ENCODE measurements around the gene TBC1D22A. TPM values are rescaled to one million over a fixed set of nuclear protein-coding genes. Genes with fewer than 3 reads are reported as not detected.

TBC1D22A gene
- total and polyA plus RNA-seq, 8 donors, result 13.3 to 53.1 (median 21.5) TPM

DNA sequence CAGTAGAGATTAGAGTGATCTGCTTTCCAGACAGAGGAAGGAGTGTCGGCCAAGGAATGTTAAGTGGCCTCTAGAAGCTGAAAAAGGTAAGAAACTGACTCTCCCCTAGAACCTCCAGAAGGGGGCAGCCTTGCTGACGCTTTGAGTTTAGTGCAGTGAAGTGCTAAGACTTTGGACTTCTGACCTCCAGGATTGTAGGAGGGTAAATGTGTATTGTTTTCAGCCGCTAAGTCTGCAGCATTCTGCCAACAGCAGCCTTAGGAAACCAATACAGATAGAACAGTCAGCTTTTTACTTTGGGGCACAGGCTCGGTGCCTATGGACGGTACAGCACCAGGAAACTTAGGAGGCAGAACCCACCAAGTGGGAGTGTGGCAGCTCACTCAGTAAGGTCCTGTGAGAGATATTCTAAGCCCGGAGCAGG is 3.6 kb upstream of the TBC1D22A start:
- Histone ChIP-seq H3K27me3 (no peaks in the 10 kb centered on the region), H3K4me3 (no peak overlapping the region), H3K4me1 (peaks cover 31 to 59% (median 47%) of the 10 kb centered on the region in 4 donors), H3K9me3 (peaks cover 0 to 11% (median 1%) of the 10 kb centered on the region in 4 donors), H3K36me3 (no peaks in the 10 kb centered on the region), H3K27ac (peak overlapping the region; percentile 28 to 59 (median 41))
- DNase-seq, result peak; percentile 76 to 92
- intact Hi-C loops (cut with DNase I; ENCODE audit: low total_unique reads), result no loop called here
- 18 to 31% (median 27%) methylated on average over 6 of the region's 6 CpGs for WGBS, 5 donors
- TF ChIP-seq, protein P1, sequence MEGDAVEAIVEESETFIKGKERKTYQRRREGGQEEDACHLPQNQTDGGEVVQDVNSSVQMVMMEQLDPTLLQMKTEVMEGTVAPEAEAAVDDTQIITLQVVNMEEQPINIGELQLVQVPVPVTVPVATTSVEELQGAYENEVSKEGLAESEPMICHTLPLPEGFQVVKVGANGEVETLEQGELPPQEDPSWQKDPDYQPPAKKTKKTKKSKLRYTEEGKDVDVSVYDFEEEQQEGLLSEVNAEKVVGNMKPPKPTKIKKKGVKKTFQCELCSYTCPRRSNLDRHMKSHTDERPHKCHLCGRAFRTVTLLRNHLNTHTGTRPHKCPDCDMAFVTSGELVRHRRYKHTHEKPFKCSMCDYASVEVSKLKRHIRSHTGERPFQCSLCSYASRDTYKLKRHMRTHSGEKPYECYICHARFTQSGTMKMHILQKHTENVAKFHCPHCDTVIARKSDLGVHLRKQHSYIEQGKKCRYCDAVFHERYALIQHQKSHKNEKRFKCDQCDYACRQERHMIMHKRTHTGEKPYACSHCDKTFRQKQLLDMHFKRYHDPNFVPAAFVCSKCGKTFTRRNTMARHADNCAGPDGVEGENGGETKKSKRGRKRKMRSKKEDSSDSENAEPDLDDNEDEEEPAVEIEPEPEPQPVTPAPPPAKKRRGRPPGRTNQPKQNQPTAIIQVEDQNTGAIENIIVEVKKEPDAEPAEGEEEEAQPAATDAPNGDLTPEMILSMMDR (IDR thresholded peaks at IDR 0.05), result peak in 5 of 7 experiments; percentile 47 to 75 (median 63)
- TF ChIP-seq POLR2AphosphoS5 (IDR thresholded peaks at IDR 0.05) (peak in 1 of 3 donors; percentile 66), POLR2A (IDR thresholded peaks at IDR 0.05) (no peak)

DNA sequence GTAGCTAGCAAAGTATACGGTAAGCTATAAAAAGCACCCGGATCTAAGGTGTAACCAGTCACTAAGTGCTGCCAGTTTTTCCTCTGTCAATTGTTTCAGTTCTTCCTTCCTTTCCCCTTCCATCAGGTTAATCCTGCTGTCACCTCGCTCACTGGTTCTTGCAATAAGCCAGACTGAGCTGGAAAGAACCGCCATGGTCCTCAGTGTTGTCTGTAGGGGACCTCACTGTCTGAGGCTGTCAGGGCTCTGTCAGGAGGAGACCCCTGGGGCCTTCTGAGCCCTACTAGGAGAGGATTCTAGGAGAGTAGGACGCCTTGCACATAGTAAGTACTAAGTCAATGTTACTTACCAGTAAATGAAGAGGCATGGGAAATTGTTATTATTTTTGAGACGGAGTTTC is 1.4 kb upstream of the TBC1D22A start:
- WGBS, 5 donors, result 55 to 79% (median 65%) methylated on average over 6 of the region's 6 CpGs
- no peak for TF ChIP-seq POLR2AphosphoS5 (IDR thresholded peaks at IDR 0.05)
- no peak for TF ChIP-seq POLR2A (IDR thresholded peaks at IDR 0.05)
- TF ChIP-seq, protein P1 (IDR thresholded peaks at IDR 0.05), result no peak
- no peak for TF ChIP-seq EP300 (IDR thresholded peaks at IDR 0.05)
- Histone ChIP-seq H3K36me3 (no peaks in the 10 kb centered on the region), H3K27ac (peak overlapping the region in 2 of 5 donors; percentile 98), H3K4me3 (no peak overlapping the region), H3K27me3 (no peaks in the 10 kb centered on the region), H3K9me3 (peaks cover 0 to 7% (median 1%) of the 10 kb centered on the region in 4 donors), H3K4me1 (peaks cover 30 to 63% (median 55%) of the 10 kb centered on the region in 4 donors)
- intact Hi-C loops (cut with DNase I; ENCODE audit: low total_unique reads), result no loop called here
- no peak for DNase-seq

DNA sequence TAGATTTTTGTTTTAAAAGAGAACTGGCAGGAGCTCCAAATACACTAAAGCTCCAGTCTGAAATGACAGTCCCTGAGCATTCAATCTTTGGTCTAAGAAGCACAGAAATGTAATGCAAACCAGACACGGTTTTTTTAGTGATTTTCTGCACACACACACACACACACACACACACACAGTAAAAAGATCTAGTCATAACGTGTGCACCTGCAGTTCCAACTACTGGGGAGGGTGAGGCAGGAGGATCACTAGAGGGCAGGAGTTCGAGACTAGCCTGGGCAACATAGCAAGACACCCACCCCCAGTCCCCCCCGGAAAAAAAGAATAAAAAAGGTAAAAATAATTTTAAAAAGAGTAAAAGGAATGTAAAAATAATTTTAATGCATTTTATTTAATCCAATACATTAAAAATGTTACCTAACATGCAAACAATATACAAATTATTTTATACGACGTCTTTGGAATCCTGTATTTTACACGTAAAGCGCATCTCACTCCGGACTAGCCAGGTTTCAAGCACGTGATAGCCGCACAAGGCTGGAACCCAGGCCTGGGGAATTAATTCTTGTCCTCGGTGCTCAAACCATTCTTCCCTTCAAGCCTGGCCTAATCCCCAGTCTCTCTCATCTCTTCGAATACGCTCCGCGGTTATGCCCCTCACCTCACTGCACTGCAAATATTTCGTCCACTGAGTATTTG is 762 bp upstream of the TBC1D22A start:
- peak overlapping the region; percentile 93 to 98 (median 97) for H3K27ac ChIP-seq
- H3K4me1 ChIP-seq, result peaks cover 37 to 70% (median 60%) of the 10 kb centered on the region in 4 donors
- H3K27me3 ChIP-seq, result no peaks in the 10 kb centered on the region
- DNase-seq, result no peak
- no peak for TF ChIP-seq POLR2A (IDR thresholded peaks at IDR 0.05)
- no peak for TF ChIP-seq EP300 (IDR thresholded peaks at IDR 0.05)
- TF ChIP-seq POLR2AphosphoS5 (IDR thresholded peaks at IDR 0.05), result no peak
- TF ChIP-seq, protein P1 (IDR thresholded peaks at IDR 0.05), result no peak
- intact Hi-C loops (cut with DNase I; ENCODE audit: low total_unique reads), result no loop called here
- H3K36me3 ChIP-seq, result no peaks in the 10 kb centered on the region
- peak overlapping the region; percentile 89 to 99 (median 94) for H3K4me3 ChIP-seq
- H3K9me3 ChIP-seq, result peaks cover 0 to under 1% (median 0%) of the 10 kb centered on the region in 4 donors
- WGBS, 5 donors, result 4 to 5% (median 5%) methylated on average over 17 of the region's 17 CpGs

DNA sequence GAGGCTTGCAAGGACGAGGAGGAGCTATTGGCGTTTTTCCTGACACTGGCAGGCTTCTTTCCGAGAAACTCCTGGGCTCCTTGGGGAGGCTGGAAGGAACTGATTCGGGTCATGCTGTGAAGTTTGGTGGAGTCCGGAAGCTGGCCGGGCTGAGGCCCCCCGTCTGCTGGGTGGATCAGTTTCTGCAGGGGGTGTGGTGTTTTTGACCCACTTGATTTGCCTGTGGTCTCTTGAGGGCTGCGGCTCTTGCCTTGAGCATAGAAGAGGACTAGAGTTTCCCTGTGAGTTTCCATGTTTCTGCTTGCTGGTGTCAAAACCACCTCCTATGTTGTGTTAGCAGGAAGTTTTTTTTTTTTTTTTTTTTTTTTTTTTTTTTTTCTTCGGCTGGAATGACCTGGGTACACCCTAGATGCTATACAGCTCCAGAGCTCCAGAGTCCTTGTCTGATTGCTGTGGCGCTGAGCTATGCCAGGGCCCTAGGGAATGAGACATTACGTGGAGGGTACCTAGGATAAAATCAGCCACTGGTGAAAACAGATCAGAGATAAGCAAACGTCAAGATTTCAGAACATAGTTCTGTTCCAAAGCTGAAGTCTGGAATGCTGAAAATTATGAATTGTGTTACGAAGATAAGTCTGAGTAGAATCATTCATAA is 728 bp downstream of the TBC1D22A start:
- WGBS, 5 donors, result 5 to 12% (median 8%) methylated on average over 10 to 13 of the region's 13 CpGs
- H3K4me1 ChIP-seq, result peaks cover 37 to 80% (median 73%) of the 10 kb centered on the region in 4 donors

More for the DNA sequence above, 728 bp downstream of the TBC1D22A start:
- intact Hi-C loops (cut with DNase I; ENCODE audit: low total_unique reads), result no loop called here
- peak in 1 of 2 donors; percentile 69 for DNase-seq
- Histone ChIP-seq H3K27ac (peak overlapping the region; percentile 93 to 98 (median 97)), H3K4me3 (peak overlapping the region; percentile 89 to 99 (median 94)), H3K27me3 (no peaks in the 10 kb centered on the region), H3K36me3 (no peaks in the 10 kb centered on the region), H3K9me3 (no peaks in the 10 kb centered on the region)
- TF ChIP-seq, protein P1 (IDR thresholded peaks at IDR 0.05), result no peak
- TF ChIP-seq EP300 (IDR thresholded peaks at IDR 0.05), result no peak
- TF ChIP-seq POLR2A (IDR thresholded peaks at IDR 0.05), result no peak
- TF ChIP-seq POLR2AphosphoS5 (IDR thresholded peaks at IDR 0.05), result no peak
